ENCODE results near the gene TBL3.

DNA sequence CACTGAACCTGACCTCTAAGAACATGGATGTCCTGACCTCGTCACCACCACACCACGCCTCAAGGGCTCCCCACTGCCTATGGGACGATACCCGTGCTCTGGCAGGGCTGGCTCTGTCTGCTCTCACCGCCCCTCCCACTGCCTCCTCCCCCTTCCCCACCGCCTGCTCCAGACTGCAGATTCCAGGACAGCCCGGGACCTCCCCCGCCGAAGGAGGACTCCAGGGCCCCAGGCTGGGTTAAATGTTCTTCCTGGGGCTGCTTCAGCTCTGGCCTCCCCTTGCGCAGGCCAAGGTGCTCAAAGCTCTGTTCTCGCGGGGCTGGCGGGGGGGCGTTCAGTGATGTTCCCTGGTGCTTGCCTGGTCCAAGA lies 50.9 kb downstream of the TBL3 start:
- TF ChIP-seq POLR2A (IDR thresholded peaks at IDR 0.05; ENCODE audit: low read length) (no peak), RNF2 (IDR thresholded peaks at IDR 0.05; ENCODE audit: borderline replicate concordance, low read depth) (no peak)
- TF ChIP-seq, protein P1, sequence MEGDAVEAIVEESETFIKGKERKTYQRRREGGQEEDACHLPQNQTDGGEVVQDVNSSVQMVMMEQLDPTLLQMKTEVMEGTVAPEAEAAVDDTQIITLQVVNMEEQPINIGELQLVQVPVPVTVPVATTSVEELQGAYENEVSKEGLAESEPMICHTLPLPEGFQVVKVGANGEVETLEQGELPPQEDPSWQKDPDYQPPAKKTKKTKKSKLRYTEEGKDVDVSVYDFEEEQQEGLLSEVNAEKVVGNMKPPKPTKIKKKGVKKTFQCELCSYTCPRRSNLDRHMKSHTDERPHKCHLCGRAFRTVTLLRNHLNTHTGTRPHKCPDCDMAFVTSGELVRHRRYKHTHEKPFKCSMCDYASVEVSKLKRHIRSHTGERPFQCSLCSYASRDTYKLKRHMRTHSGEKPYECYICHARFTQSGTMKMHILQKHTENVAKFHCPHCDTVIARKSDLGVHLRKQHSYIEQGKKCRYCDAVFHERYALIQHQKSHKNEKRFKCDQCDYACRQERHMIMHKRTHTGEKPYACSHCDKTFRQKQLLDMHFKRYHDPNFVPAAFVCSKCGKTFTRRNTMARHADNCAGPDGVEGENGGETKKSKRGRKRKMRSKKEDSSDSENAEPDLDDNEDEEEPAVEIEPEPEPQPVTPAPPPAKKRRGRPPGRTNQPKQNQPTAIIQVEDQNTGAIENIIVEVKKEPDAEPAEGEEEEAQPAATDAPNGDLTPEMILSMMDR (IDR thresholded peaks at IDR 0.05): no peak
- TF ChIP-seq, protein P2, sequence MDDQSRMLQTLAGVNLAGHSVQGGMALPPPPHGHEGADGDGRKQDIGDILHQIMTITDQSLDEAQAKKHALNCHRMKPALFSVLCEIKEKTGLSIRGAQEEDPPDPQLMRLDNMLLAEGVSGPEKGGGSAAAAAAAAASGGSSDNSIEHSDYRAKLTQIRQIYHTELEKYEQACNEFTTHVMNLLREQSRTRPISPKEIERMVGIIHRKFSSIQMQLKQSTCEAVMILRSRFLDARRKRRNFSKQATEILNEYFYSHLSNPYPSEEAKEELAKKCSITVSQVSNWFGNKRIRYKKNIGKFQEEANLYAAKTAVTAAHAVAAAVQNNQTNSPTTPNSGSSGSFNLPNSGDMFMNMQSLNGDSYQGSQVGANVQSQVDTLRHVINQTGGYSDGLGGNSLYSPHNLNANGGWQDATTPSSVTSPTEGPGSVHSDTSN (IDR thresholded peaks at IDR 0.05): no peak
